Endothelial cell of umbilical vein (primary cell): ENCODE data around the gene CLIC1. TPM values are rescaled to one million over a fixed set of nuclear protein-coding genes. Genes with fewer than 3 reads are reported as not detected.

ENCODE experiments used
- BruUV-seq: library from RNA; stranded (reverse); fragments of 400-500 nt; replicated peaks from 2 replicates; lab custom pipeline; 2021; lab: Mats Ljungman, UMichigan
- CTCF ChIA-PET: fragments of 300-600, 350-600 bp; sonication (Branson Sonifier 250); formaldehyde crosslinking; loops from one replicate; lab custom pipeline; 2021; ENCODE audit warnings: antibody characterized with exemption, inconsistent platforms; lab: Charles Lee
- POLR2A ChIA-PET: fragments of 300-600, 350-600 bp; sonication (Branson Sonifier 250); formaldehyde crosslinking; loops from one replicate; lab custom pipeline; 2021; ENCODE audit warnings: antibody characterized with exemption, inconsistent platforms; lab: Charles Lee
- DNase-seq: peaks from one replicate; pipeline ENCODE4 v3.0.0-alpha.2; 2011; ENCODE audit warnings: low read depth, low spot score
- FAIRE-seq: peaks from 2 replicates; lab custom pipeline; 2011; peaks lifted over from hg19 to GRCh38; lab: Jason Lieb, UNC
- H2AFZ ChIP-seq: 2 replicates; pipeline ENCODE4 v1.6.0; 2012; ENCODE audit warnings: low read depth, low read length, control low read depth, inconsistent platforms
- H3K27ac ChIP-seq: 2 replicates; pipeline ENCODE4 v1.5.1; 2011; ENCODE audit warnings: low read depth, mild to moderate bottlenecking, control low read depth, low read length, moderate library complexity; ENCODE audit not compliant: insufficient read depth
- H3K27me3 ChIP-seq, 2 experiments: 2 replicates each; pipeline versions ENCODE4 v1.6.0 to v1.6.1; 2011; ENCODE audit warnings: low read length in 2 of 2, mixed read lengths in 1 of 2; ENCODE audit not compliant: control insufficient read depth in 2 of 2, insufficient read depth in 2 of 2
- H3K36me3 ChIP-seq, 2 experiments: 2 replicates in 1 of 2; 3 replicates in 1 of 2; pipeline ENCODE4 v1.5.1; 2011; ENCODE audit warnings: low read length in 2 of 2, mild to moderate bottlenecking in 1 of 2, moderate library complexity in 1 of 2; ENCODE audit not compliant: control insufficient read depth in 2 of 2, insufficient read depth in 2 of 2; ENCODE audit errors: extremely low read depth in 1 of 2
- H3K4me1 ChIP-seq: 3 replicates; pipeline ENCODE4 v1.5.1; 2011; ENCODE audit warnings: mild to moderate bottlenecking, low read length; ENCODE audit not compliant: control insufficient read depth, insufficient read depth; ENCODE audit errors: extremely low read depth
- H3K4me2 ChIP-seq: 2 replicates; pipeline ENCODE4 v1.6.1; 2011; ENCODE audit warnings: low read length, control low read depth, mixed read lengths; ENCODE audit not compliant: insufficient read depth
- H3K4me3 ChIP-seq, 3 experiments: fragments of 200-600 bp in 1 of 3; sonication (generic), shearing (Covaris generic) in 1 of 3; replicated peaks in 1 of 3; 2 replicates each; pipeline ENCODE4 v1.5.1; 2011 to 2016; ENCODE audit warnings: control low read depth in 3 of 3, low read length in 3 of 3, mild to moderate bottlenecking in 2 of 3, inconsistent platforms in 1 of 3, low read depth in 1 of 3, moderate library complexity in 1 of 3; ENCODE audit not compliant: insufficient read depth in 1 of 3
- H3K79me2 ChIP-seq: 2 replicates; pipeline ENCODE4 v1.6.0; 2012; ENCODE audit warnings: low read length, inconsistent platforms; ENCODE audit not compliant: control insufficient read depth, insufficient read depth
- H3K9ac ChIP-seq: replicated peaks from 2 replicates; pipeline ENCODE3; 2011; ENCODE audit warnings: low read length, control low read depth; ENCODE audit not compliant: insufficient read depth; ENCODE audit errors: extremely low read depth
- H3K9me1 ChIP-seq: replicated peaks from 3 replicates; pipeline ENCODE4 v1.6.0; 2011; ENCODE audit warnings: mild to moderate bottlenecking, low read length; ENCODE audit not compliant: control insufficient read depth, insufficient read depth; ENCODE audit errors: extremely low read depth
- H3K9me3 ChIP-seq: replicated peaks from 2 replicates; pipeline ENCODE4 v1.5.1; 2012; ENCODE audit warnings: low read length, inconsistent platforms; ENCODE audit not compliant: control insufficient read depth, insufficient read depth
- H4K20me1 ChIP-seq: replicated peaks from 2 replicates; pipeline ENCODE3; 2011; ENCODE audit warnings: mild to moderate bottlenecking, low read length; ENCODE audit not compliant: control insufficient read depth, insufficient read depth; ENCODE audit errors: extremely low read depth
- EZH2 ChIP-seq: IDR thresholded peaks from 2 replicates; pipeline ENCODE4 v1.6.1; 2012; ENCODE audit warnings: borderline replicate concordance, low read depth, mild to moderate bottlenecking, moderate library complexity, low read length, inconsistent platforms; ENCODE audit not compliant: severe bottlenecking
- FOS ChIP-seq: IDR thresholded peaks from 2 replicates; pipeline ENCODE4 v1.6.1; 2011; ENCODE audit warnings: mild to moderate bottlenecking, low read length, moderate library complexity, borderline replicate concordance; ENCODE audit not compliant: insufficient read depth
- GATA2 ChIP-seq: IDR thresholded peaks from 2 replicates; pipeline ENCODE4 v1.7.0; 2011; ENCODE audit warnings: low read depth, mild to moderate bottlenecking, moderate library complexity, mixed read lengths, low read length; ENCODE audit not compliant: insufficient read length, insufficient read depth
- JUN ChIP-seq: IDR thresholded peaks from 2 replicates; pipeline ENCODE4 v1.6.1; 2011; ENCODE audit warnings: borderline replicate concordance, low read depth; ENCODE audit not compliant: insufficient read length, insufficient read depth
- MAX ChIP-seq: IDR thresholded peaks from 2 replicates; pipeline ENCODE4 v1.6.1; 2011; ENCODE audit not compliant: insufficient read depth, insufficient read length
- MYC ChIP-seq: IDR thresholded peaks from one replicate; pipeline ENCODE4 v1.6.1; 2011; ENCODE audit warnings: mild to moderate bottlenecking, low read depth, low read length
- POLR2A ChIP-seq: IDR thresholded peaks from 2 replicates; pipeline ENCODE4 v1.6.1; 2012; ENCODE audit warnings: low read depth, mild to moderate bottlenecking, control low read depth, low read length
- POLR2AphosphoS5 ChIP-seq: IDR thresholded peaks from 2 replicates; pipeline ENCODE4 v1.6.1; 2012; ENCODE audit warnings: low read depth, mild to moderate bottlenecking, control low read depth, low read length, moderate library complexity; ENCODE audit not compliant: insufficient read depth
- dilution Hi-C: fragments of 300-500 bp; cut with MboI; formaldehyde crosslinking; loops from one replicate; pipeline ENCODE4 v1.15.0; 2019; ENCODE audit warnings: low sequenced_read_pairs; ENCODE audit not compliant: extremely low pct_ligation_motif_present
- intact Hi-C: fragments of 100-400 bp; cut with micrococcal nuclease; formaldehyde crosslinking; loops from one replicate; pipeline ENCODE4 v1.10.0; 2022
- polyA plus RNA-seq, 4 experiments: library from polyadenylated mRNA; depleted of rRNA in 3 of 4; stranded (reverse) in 3 of 4; unstranded in 1 of 4; fragments of >200 nt; gene quantifications; 2 replicates each; pipeline versions ENCODE4 v1.2.1 to v1.2.3, GENCODE V29; 2011 to 2012; ENCODE audit warnings: missing spikeins in 1 of 4
- total RNA-seq: library from RNA; stranded (reverse); gene quantifications from 2 replicates; pipeline ENCODE4 v1.2.3, GENCODE V29; 2021
- TF ChIP-seq, protein P1 (sequence below), 2 donors: IDR thresholded peaks; 1 replicate in 1 of 2; 2 replicates in 1 of 2; pipeline ENCODE4 v1.5.1; 2011; ENCODE audit warnings: low read length in 2 of 2, mild to moderate bottlenecking in 2 of 2, moderate library complexity in 2 of 2, control low read depth in 1 of 2, inconsistent platforms in 1 of 2, low read depth in 1 of 2; ENCODE audit not compliant: insufficient read depth in 1 of 2; ENCODE audit errors: extremely low read depth in 1 of 2

The CLIC1 gene
- total and polyA plus RNA-seq, 2 donors (not counting 3 experiments of a cell fraction or from before 2014, with no cell fraction given) = 543 to 578 TPM

DNA sequence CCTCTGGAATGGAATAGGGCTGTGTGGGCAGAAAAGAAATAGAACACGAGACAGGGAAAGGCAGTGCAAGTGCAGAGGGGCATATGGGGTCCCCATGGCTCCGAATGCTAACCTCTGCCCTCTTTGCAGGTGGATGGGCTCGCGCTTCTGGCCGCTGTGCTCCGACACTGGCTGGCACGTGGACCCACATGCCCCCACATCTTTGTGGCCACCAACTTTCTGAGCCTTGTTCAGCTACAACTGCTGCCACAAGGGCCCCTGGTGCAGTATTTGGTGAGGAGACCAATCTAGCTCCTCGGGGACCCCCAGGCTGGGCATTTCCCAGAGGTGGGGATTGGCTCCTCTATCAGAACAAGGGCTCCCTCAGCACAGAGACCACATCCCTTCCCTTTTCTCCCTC is 25.0 kb upstream of the CLIC1 start:
- Histone ChIP-seq H3K79me2 (no peaks in the 10 kb centered on the region), H2AFZ (no peak overlapping the region), H3K27me3 (no peaks in the 10 kb centered on the region), H3K4me3 (no peak overlapping the region), H4K20me1 (no peaks in the 10 kb centered on the region), H3K4me2 (no peak overlapping the region), H3K9me3 (no peaks in the 10 kb centered on the region), H3K36me3 (peaks cover 2% of the 10 kb centered on the region in 2 experiments), H3K4me1 (no peaks in the 10 kb centered on the region), H3K27ac (no peak overlapping the region), H3K9me1 (no peaks in the 10 kb centered on the region), H3K9ac (no peak overlapping the region)
- BruUV-seq = no TSS peak
- TF ChIP-seq GATA2 (no peak), MYC (no peak), EZH2 (no peak), POLR2AphosphoS5 (no peak), JUN (no peak)
- POLR2A ChIA-PET = no interaction called here
- DNase-seq (no peak), FAIRE-seq (no peak)
- dilution Hi-C loops = no loop called here
- CTCF ChIA-PET = interaction anchor here (1.0 kb wide), 1 partner anchor 9 kb away, joined by 3 read pairs; no protein-coding TSS in a partner anchor
- intact Hi-C loops = no loop called here

DNA sequence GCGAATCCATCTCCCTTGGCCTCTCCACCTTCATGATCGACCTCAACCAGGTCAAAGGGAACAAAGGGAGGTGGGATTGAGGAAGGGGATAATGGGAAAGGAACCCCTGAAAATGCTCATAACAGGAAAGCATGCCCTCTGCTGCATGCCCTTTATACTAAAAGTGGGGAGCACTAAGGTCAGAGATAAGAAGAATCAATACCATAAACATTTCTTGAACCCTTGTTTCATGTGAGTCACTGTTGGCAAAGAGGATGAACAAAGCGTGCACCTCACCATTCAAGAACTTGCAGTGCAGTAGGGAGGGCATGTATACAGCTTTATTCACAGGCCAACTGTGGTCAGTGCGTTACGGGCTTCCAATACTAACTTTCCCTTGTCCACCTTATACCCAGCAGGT is 24.5 kb upstream of the CLIC1 start:
- FAIRE-seq = no peak
- ChIA-PET CTCF (interaction anchor here (1.0 kb wide), 1 partner anchor 9 kb away, joined by 3 read pairs; no protein-coding TSS in a partner anchor), POLR2A (no interaction called here)
- Histone ChIP-seq H3K27ac (no peak overlapping the region), H3K79me2 (no peaks in the 10 kb centered on the region), H3K4me2 (no peak overlapping the region), H3K4me1 (no peaks in the 10 kb centered on the region), H3K9me1 (no peaks in the 10 kb centered on the region), H3K9me3 (no peaks in the 10 kb centered on the region), H3K4me3 (no peak overlapping the region), H3K9ac (no peak overlapping the region), H4K20me1 (no peaks in the 10 kb centered on the region), H3K36me3 (peaks cover 2% of the 10 kb centered on the region in 2 experiments), H2AFZ (no peak overlapping the region), H3K27me3 (no peaks in the 10 kb centered on the region)
- DNase-seq = no peak
- dilution Hi-C loops = no loop called here
- no TSS peak for BruUV-seq
- intact Hi-C loops = no loop called here
- TF ChIP-seq POLR2AphosphoS5 (no peak), JUN (no peak), EZH2 (no peak), MYC (no peak), FOS (no peak), POLR2A (no peak), MAX (no peak), GATA2 (no peak)
- TF ChIP-seq, protein P1, sequence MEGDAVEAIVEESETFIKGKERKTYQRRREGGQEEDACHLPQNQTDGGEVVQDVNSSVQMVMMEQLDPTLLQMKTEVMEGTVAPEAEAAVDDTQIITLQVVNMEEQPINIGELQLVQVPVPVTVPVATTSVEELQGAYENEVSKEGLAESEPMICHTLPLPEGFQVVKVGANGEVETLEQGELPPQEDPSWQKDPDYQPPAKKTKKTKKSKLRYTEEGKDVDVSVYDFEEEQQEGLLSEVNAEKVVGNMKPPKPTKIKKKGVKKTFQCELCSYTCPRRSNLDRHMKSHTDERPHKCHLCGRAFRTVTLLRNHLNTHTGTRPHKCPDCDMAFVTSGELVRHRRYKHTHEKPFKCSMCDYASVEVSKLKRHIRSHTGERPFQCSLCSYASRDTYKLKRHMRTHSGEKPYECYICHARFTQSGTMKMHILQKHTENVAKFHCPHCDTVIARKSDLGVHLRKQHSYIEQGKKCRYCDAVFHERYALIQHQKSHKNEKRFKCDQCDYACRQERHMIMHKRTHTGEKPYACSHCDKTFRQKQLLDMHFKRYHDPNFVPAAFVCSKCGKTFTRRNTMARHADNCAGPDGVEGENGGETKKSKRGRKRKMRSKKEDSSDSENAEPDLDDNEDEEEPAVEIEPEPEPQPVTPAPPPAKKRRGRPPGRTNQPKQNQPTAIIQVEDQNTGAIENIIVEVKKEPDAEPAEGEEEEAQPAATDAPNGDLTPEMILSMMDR (IDR thresholded peaks at IDR 0.05; ENCODE audit: extremely low read depth in 1 of 2, insufficient read depth in 1 of 2, low read depth in 1 of 2, low read length in 2 of 2) = no peak
